ENCODE results near the gene CLEC11A.

GRCh38 chr19:50739914-50740426, 16.8 kb downstream of the CLEC11A start:
- TF ChIP-seq POLR2AphosphoS5 (IDR thresholded peaks at IDR 0.05; ENCODE audit: low read depth, low read length) (no peak), FOSL1 (IDR thresholded peaks at IDR 0.05; ENCODE audit: insufficient read depth, low read depth, low read length) (no peak)
- TF ChIP-seq, protein P1, sequence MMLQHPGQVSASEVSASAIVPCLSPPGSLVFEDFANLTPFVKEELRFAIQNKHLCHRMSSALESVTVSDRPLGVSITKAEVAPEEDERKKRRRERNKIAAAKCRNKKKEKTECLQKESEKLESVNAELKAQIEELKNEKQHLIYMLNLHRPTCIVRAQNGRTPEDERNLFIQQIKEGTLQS (IDR thresholded peaks at IDR 0.05; ENCODE audit: insufficient read depth, low read depth, low read length): no peak
